Activated gamma-delta T cell (primary cell): Measurements from ENCODE around the gene TPM2.
"Not testable (repeated sequence)": the region's sequence is repeated elsewhere in the genome, so short reads cannot be mapped to it uniquely, and the experiment has no call there.

Source experiments
- DNase-seq: peaks from one replicate; lab custom pipeline; 2025; lab: John Stamatoyannopoulos, UW

TPM2 gene

GRCh38 chr9:35656348-35656747 lies 33.4 kb downstream of the TPM2 start:
- DNase-seq = no peak

- DNase-seq = no peak
These were observed 36.1 kb downstream of the TPM2 start for GRCh38 chr9:35653611-35654010.

GRCh38 chr9:35652829-35653209 lies 36.9 kb downstream of the TPM2 start:
- DNase-seq = no peak

GRCh38 chr9:35651956-35652828 lies 37.5 kb downstream of the TPM2 start:
- no peak for DNase-seq

GRCh38 chr9:35650341-35651158 lies 39.2 kb downstream of the TPM2 start, which contains the start of gene SIT1:
SIT1 (minus strand) TSS chr9:35650931; CDS start chr9:35650853, 78 bp downstream.
- no peak for DNase-seq

- DNase-seq = no peak
These were observed 40.0 kb downstream of the TPM2 start for GRCh38 chr9:35649431-35650340.

GRCh38 chr9:35646533-35647265 lies 43.0 kb downstream of the TPM2 start:
- peak; percentile 87 for DNase-seq

- DNase-seq = no peak
These were observed 43.6 kb downstream of the TPM2 start for GRCh38 chr9:35646153-35646532.

- not testable (repeated sequence) for DNase-seq
These were observed 44.0 kb downstream of the TPM2 start for GRCh38 chr9:35645736-35646135.

- no peak for DNase-seq
These were observed 46.7 kb downstream of the TPM2 start for GRCh38 chr9:35643046-35643445.

GRCh38 chr9:35641478-35641877 lies 48.2 kb downstream of the TPM2 start:
- DNase-seq = not testable (repeated sequence)

- DNase-seq = not testable (repeated sequence)
These were observed 49.3 kb downstream of the TPM2 start for GRCh38 chr9:35640431-35640830.

- no peak for DNase-seq
These were observed 50.1 kb downstream of the TPM2 start for GRCh38 chr9:35639631-35640030.

GRCh38 chr9:35639225-35639624 lies 50.5 kb downstream of the TPM2 start:
- not testable (repeated sequence) for DNase-seq

GRCh38 chr9:35638751-35639150 lies 51.0 kb downstream of the TPM2 start:
- not testable (repeated sequence) for DNase-seq

GRCh38 chr9:35637427-35637955 lies 52.2 kb downstream of the TPM2 start:
- not testable (repeated sequence) for DNase-seq

GRCh38 chr9:35636877-35637246 lies 52.9 kb downstream of the TPM2 start:
- DNase-seq = not testable (repeated sequence)

GRCh38 chr9:35636135-35636876 lies 53.4 kb downstream of the TPM2 start:
- DNase-seq = no peak

- DNase-seq = no peak
These were observed 54.0 kb downstream of the TPM2 start for GRCh38 chr9:35635730-35636129.
